ENCODE data around the gene DOCK1.

The DOCK1 gene

GRCh38 chr10:126953886-126954285 lies 48.7 kb downstream of the DOCK1 start:
- H3K23ac ChIP-seq (ENCODE audit: low read depth, low read length, poor library complexity): no peak overlapping the region
- peaks cover 6% of the 10 kb centered on the region for H3K79me1 ChIP-seq (ENCODE audit: low read depth, low read length)
- H3K18ac ChIP-seq (ENCODE audit: low read length): no peak overlapping the region
- H3K4ac ChIP-seq (ENCODE audit: low read length): no peak overlapping the region
- WGBS, 2 donors (ENCODE audit: extremely low coverage in 2 of 2, insufficient read length in 2 of 2, insufficient replicate concordance in 1 of 2): no CpG with 5 or more reads among the region's 5 CpGs
- H3K4me3 ChIP-seq (ENCODE audit: low read length in 2 of 2): no peak overlapping the region
- no peak overlapping the region for H2BK5ac ChIP-seq (ENCODE audit: low read length)
- no peak overlapping the region for H3K14ac ChIP-seq (ENCODE audit: low read length)
- peaks cover 13 to 18% of the 10 kb centered on the region in 2 donors for H3K9me3 ChIP-seq (replicated peaks in 1 of 2; ENCODE audit: control insufficient read depth in 2 of 2, insufficient read depth in 1 of 2, low read depth in 1 of 2, low read length in 2 of 2)
- H3K27me3 ChIP-seq (ENCODE audit: control insufficient read depth in 3 of 3, insufficient read depth in 3 of 3, low read depth in 1 of 3, low read length in 3 of 3): no peaks in the 10 kb centered on the region
- no peak for DNase-seq (ENCODE audit: low spot score)
- H2BK12ac ChIP-seq (ENCODE audit: low read length): no peak overlapping the region
- no peak overlapping the region for H2BK120ac ChIP-seq (ENCODE audit: low read depth, low read length)
- no peak overlapping the region for H4K8ac ChIP-seq (ENCODE audit: low read depth, low read length)
- peaks cover 0 to 5% of the 10 kb centered on the region in 2 donors for H3K4me1 ChIP-seq (ENCODE audit: control insufficient read depth in 2 of 2, insufficient read depth in 1 of 2, low read depth in 1 of 2, low read length in 2 of 2)
- no peak overlapping the region for H3K9ac ChIP-seq (ENCODE audit: low read depth, low read length, poor library complexity)
- H3K4me2 ChIP-seq (ENCODE audit: insufficient read depth, low read length, poor library complexity, severe bottlenecking): no peak overlapping the region
- peaks cover 0 to 4% of the 10 kb centered on the region in 2 donors for H3K36me3 ChIP-seq (replicated peaks in 1 of 2; ENCODE audit: control insufficient read depth in 2 of 2, insufficient read depth in 2 of 2, low read length in 2 of 2)
- H2AK5ac ChIP-seq (ENCODE audit: low read depth, low read length): no peak overlapping the region
- no peak overlapping the region for H3K27ac ChIP-seq (replicated peaks; ENCODE audit: low read length)
- H2AFZ ChIP-seq (ENCODE audit: low read length): no peak overlapping the region
- no peak overlapping the region for H2BK15ac ChIP-seq (ENCODE audit: low read length)
- H4K91ac ChIP-seq (ENCODE audit: low read depth, low read length, poor library complexity): no peak overlapping the region

DNA sequence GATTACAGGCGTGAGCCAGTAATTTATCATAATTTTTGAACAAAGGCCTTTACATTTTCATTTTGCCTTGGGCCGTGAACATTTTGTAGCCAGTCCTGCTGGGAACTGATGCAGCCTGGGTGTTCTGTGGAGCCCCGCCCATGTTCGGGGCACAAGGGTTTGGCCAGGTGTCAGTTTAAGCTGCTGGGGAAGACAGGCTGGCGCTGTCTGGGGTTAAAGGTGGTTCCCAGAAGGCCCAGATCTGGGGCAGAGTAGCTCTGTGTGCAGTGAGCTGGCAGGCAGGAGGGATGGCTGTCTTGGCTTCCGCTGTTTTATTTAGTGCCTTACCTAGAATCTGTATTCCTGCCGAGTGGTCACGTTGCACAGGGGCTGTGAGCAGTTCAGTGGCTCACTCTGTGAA lies 50.2 kb downstream of the DOCK1 start:
- Histone ChIP-seq H2BK120ac (ENCODE audit: low read depth, low read length) (no peak overlapping the region), H4K8ac (ENCODE audit: low read depth, low read length) (no peak overlapping the region), H3K27ac (replicated peaks; ENCODE audit: low read length) (no peak overlapping the region), H3K4me3 (ENCODE audit: low read length in 2 of 2) (no peak overlapping the region), H2BK12ac (ENCODE audit: low read length) (no peak overlapping the region), H3K18ac (ENCODE audit: low read length) (peak overlapping the region; percentile 18), H2AK5ac (ENCODE audit: low read depth, low read length) (no peak overlapping the region), H3K9me3 (replicated peaks in 1 of 2; ENCODE audit: control insufficient read depth in 2 of 2, insufficient read depth in 1 of 2, low read depth in 1 of 2, low read length in 2 of 2) (peaks cover 13 to 18% of the 10 kb centered on the region in 2 donors), H3K36me3 (replicated peaks in 1 of 2; ENCODE audit: control insufficient read depth in 2 of 2, insufficient read depth in 2 of 2, low read length in 2 of 2) (peaks cover 0 to 4% of the 10 kb centered on the region in 2 donors), H3K14ac (ENCODE audit: low read length) (peak overlapping the region; percentile 10), H4K91ac (ENCODE audit: low read depth, low read length, poor library complexity) (no peak overlapping the region), H3K23ac (ENCODE audit: low read depth, low read length, poor library complexity) (no peak overlapping the region), H3K4me1 (ENCODE audit: control insufficient read depth in 2 of 2, insufficient read depth in 1 of 2, low read depth in 1 of 2, low read length in 2 of 2) (peaks cover 0 to 8% of the 10 kb centered on the region in 2 donors), H3K4me2 (ENCODE audit: insufficient read depth, low read length, poor library complexity, severe bottlenecking) (no peak overlapping the region), H3K27me3 (ENCODE audit: control insufficient read depth in 3 of 3, insufficient read depth in 3 of 3, low read depth in 1 of 3, low read length in 3 of 3) (peaks cover 0 to 1% (median 0%) of the 10 kb centered on the region in 3 experiments), H2BK15ac (ENCODE audit: low read length) (no peak overlapping the region), H3K79me1 (ENCODE audit: low read depth, low read length) (peaks cover 6% of the 10 kb centered on the region), H2AFZ (ENCODE audit: low read length) (no peak overlapping the region), H3K9ac (ENCODE audit: low read depth, low read length, poor library complexity) (peak overlapping the region; percentile 15), H3K4ac (ENCODE audit: low read length) (no peak overlapping the region), H2BK5ac (ENCODE audit: low read length) (no peak overlapping the region)
- DNase-seq (ENCODE audit: low spot score): no peak
- WGBS, 2 donors (ENCODE audit: extremely low coverage in 2 of 2, insufficient read length in 2 of 2, insufficient replicate concordance in 1 of 2): no CpG with 5 or more reads among the region's 8 CpGs

DNA sequence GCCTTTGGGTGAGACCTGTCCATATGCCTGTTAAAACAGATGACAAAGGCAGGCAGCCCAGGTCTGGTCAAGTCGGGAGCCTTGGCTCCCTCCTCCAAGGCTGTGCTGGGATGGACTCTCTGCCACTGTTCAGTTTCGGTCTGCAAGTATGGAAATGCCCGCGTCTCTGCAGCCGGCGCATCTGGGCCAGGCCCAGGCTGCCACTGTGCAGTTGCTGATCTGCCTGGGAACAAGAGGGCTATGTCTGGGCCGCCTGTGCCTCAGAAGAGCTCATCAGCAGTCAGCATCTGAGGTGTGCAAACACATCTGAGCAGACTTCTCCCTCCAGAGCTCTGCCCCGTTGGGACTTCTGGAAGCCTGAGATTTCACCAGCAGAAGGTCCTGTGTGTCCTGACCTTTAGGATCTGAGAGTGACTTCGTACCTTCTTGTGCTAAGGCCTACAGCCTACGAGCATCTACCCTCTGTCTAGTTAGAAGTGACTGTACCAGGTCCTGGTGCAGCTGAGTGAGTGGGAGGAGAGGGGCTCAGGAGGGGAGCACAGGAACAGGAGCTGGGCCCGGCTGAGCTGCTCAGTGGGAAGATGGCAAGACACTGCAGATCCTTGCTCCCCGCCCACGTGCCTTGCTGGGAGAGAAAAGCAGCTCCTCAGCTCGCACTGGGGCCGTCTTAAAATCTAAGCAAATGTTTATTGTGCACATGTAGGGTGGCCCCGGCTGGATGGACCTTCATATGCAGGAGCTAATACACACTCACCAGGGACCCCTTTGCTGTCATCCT lies 50.9 kb downstream of the DOCK1 start:
- H2BK120ac ChIP-seq (ENCODE audit: low read depth, low read length): no peak overlapping the region
- H3K18ac ChIP-seq (ENCODE audit: low read length): no peak overlapping the region
- H3K27ac ChIP-seq (replicated peaks; ENCODE audit: low read length): no peak overlapping the region
- no peak overlapping the region for H2BK5ac ChIP-seq (ENCODE audit: low read length)
- H2AFZ ChIP-seq (ENCODE audit: low read length): no peak overlapping the region
- peaks cover 0 to 4% of the 10 kb centered on the region in 2 donors for H3K36me3 ChIP-seq (replicated peaks in 1 of 2; ENCODE audit: control insufficient read depth in 2 of 2, insufficient read depth in 2 of 2, low read length in 2 of 2)
- no peak overlapping the region for H3K4me2 ChIP-seq (ENCODE audit: insufficient read depth, low read length, poor library complexity, severe bottlenecking)
- no CpG with 5 or more reads among the region's 16 CpGs for WGBS, 2 donors (ENCODE audit: extremely low coverage in 2 of 2, insufficient read length in 2 of 2, insufficient replicate concordance in 1 of 2)
- H3K9me3 ChIP-seq (replicated peaks in 1 of 2; ENCODE audit: control insufficient read depth in 2 of 2, insufficient read depth in 1 of 2, low read depth in 1 of 2, low read length in 2 of 2): peaks cover 8 to 12% of the 10 kb centered on the region in 2 donors
- H3K4me1 ChIP-seq (ENCODE audit: control insufficient read depth in 2 of 2, insufficient read depth in 1 of 2, low read depth in 1 of 2, low read length in 2 of 2): peaks cover 0 to 8% of the 10 kb centered on the region in 2 donors
- no peak overlapping the region for H2AK5ac ChIP-seq (ENCODE audit: low read depth, low read length)
- H3K14ac ChIP-seq (ENCODE audit: low read length): no peak overlapping the region
- H4K91ac ChIP-seq (ENCODE audit: low read depth, low read length, poor library complexity): no peak overlapping the region
- no peak overlapping the region for H4K8ac ChIP-seq (ENCODE audit: low read depth, low read length)
- H3K23ac ChIP-seq (ENCODE audit: low read depth, low read length, poor library complexity): peak overlapping the region; percentile 3
- no peak for DNase-seq (ENCODE audit: low spot score)
- no peak overlapping the region for H3K9ac ChIP-seq (ENCODE audit: low read depth, low read length, poor library complexity)
- peaks cover 6% of the 10 kb centered on the region for H3K79me1 ChIP-seq (ENCODE audit: low read depth, low read length)
- H3K4me3 ChIP-seq (ENCODE audit: low read length in 2 of 2): no peak overlapping the region
- H2BK15ac ChIP-seq (ENCODE audit: low read length): no peak overlapping the region
- H3K27me3 ChIP-seq (ENCODE audit: control insufficient read depth in 3 of 3, insufficient read depth in 3 of 3, low read depth in 1 of 3, low read length in 3 of 3): peaks cover 0 to 1% (median 0%) of the 10 kb centered on the region in 3 experiments
- H3K4ac ChIP-seq (ENCODE audit: low read length): no peak overlapping the region
- no peak overlapping the region for H2BK12ac ChIP-seq (ENCODE audit: low read length)

DNA sequence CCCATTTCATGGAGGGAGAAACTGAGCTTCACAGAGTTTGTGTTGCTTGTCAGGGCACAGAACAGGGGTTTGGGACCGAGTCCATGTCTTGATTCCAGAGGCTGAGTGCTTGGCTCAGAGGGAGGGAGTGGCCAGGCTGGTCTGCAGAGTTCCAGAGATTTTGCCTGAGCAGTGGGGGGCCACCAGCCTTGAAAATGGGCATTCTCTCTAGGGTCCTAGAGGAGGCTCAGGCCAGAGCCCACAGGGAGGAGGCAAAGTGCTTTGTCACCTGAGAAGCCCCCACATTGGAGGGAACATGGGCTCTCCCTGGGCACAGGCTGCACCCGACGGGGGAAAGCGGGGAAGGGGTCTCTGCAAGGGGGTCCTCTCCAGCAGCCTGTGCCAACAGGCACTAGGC lies 51.5 kb downstream of the DOCK1 start:
- H3K18ac ChIP-seq (ENCODE audit: low read length): no peak overlapping the region
- H3K36me3 ChIP-seq (replicated peaks in 1 of 2; ENCODE audit: control insufficient read depth in 2 of 2, insufficient read depth in 2 of 2, low read length in 2 of 2): peaks cover 0 to 4% of the 10 kb centered on the region in 2 donors
- no peak overlapping the region for H2BK5ac ChIP-seq (ENCODE audit: low read length)
- peaks cover 0 to 8% of the 10 kb centered on the region in 2 donors for H3K4me1 ChIP-seq (ENCODE audit: control insufficient read depth in 2 of 2, insufficient read depth in 1 of 2, low read depth in 1 of 2, low read length in 2 of 2)
- no peak overlapping the region for H3K14ac ChIP-seq (ENCODE audit: low read length)
- H3K4ac ChIP-seq (ENCODE audit: low read length): no peak overlapping the region
- no peak overlapping the region for H3K27ac ChIP-seq (replicated peaks; ENCODE audit: low read length)
- no peak overlapping the region for H2BK15ac ChIP-seq (ENCODE audit: low read length)
- no peak overlapping the region for H3K9ac ChIP-seq (ENCODE audit: low read depth, low read length, poor library complexity)
- H4K8ac ChIP-seq (ENCODE audit: low read depth, low read length): no peak overlapping the region
- H4K91ac ChIP-seq (ENCODE audit: low read depth, low read length, poor library complexity): no peak overlapping the region
- H3K23ac ChIP-seq (ENCODE audit: low read depth, low read length, poor library complexity): no peak overlapping the region
- no peak overlapping the region for H2AK5ac ChIP-seq (ENCODE audit: low read depth, low read length)
- no peak overlapping the region for H2AFZ ChIP-seq (ENCODE audit: low read length)
- H2BK120ac ChIP-seq (ENCODE audit: low read depth, low read length): no peak overlapping the region
- peaks cover 6% of the 10 kb centered on the region for H3K79me1 ChIP-seq (ENCODE audit: low read depth, low read length)
- H3K27me3 ChIP-seq (ENCODE audit: control insufficient read depth in 3 of 3, insufficient read depth in 3 of 3, low read depth in 1 of 3, low read length in 3 of 3): peaks cover 0 to 1% (median 0%) of the 10 kb centered on the region in 3 experiments
- no peak overlapping the region for H2BK12ac ChIP-seq (ENCODE audit: low read length)
- no peak overlapping the region for H3K4me3 ChIP-seq (ENCODE audit: low read length in 2 of 2)
- peaks cover 5 to 7% of the 10 kb centered on the region in 2 donors for H3K9me3 ChIP-seq (replicated peaks in 1 of 2; ENCODE audit: control insufficient read depth in 2 of 2, insufficient read depth in 1 of 2, low read depth in 1 of 2, low read length in 2 of 2)
- no CpG with 5 or more reads among the region's 4 CpGs for WGBS, 2 donors (ENCODE audit: extremely low coverage in 2 of 2, insufficient read length in 2 of 2, insufficient replicate concordance in 1 of 2)
- DNase-seq (ENCODE audit: low spot score): no peak
- no peak overlapping the region for H3K4me2 ChIP-seq (ENCODE audit: insufficient read depth, low read length, poor library complexity, severe bottlenecking)

Data from neuronal stem cell (in vitro differentiated cells).